H1 (cell line): Measurements from ENCODE around the gene SYT14. TPM values are rescaled to one million over a fixed set of nuclear protein-coding genes. Genes with fewer than 3 reads are reported as not detected.

Experiments used
- CBX5 ChIP-seq: fragments of 300-800, 300-1000 bp; sonication (generic); IDR thresholded peaks from 2 replicates; pipeline ENCODE4 v1.7.1; 2016; ENCODE audit warnings: antibody characterized with exemption, low read length, low read depth
- EZH2 ChIP-seq: fragments of 200-600 bp; sonication (generic); IDR thresholded peaks from 2 replicates; pipeline ENCODE4 v1.7.1; 2012; ENCODE audit warnings: low read depth, mild to moderate bottlenecking, moderate library complexity, low read length, inconsistent platforms; ENCODE audit not compliant: severe bottlenecking
- JUND ChIP-seq: IDR thresholded peaks from 2 replicates; pipeline ENCODE4 v1.6.1; 2011; ENCODE audit warnings: mild to moderate bottlenecking, improper control_type of control experiment, low read length
- KDM5A ChIP-seq: fragments of 200-600 bp; IDR thresholded peaks from 2 replicates; pipeline ENCODE4 v1.7.1; 2012; ENCODE audit warnings: mild to moderate bottlenecking, low read length, inconsistent platforms, mixed read lengths
- RXRA ChIP-seq: IDR thresholded peaks from 2 replicates; pipeline ENCODE4 v1.6.1; 2011; ENCODE audit warnings: low read depth, mild to moderate bottlenecking, low read length, moderate library complexity; ENCODE audit not compliant: insufficient read depth
- SIN3A ChIP-seq, 2 experiments: IDR thresholded peaks in 1 of 2; conservative IDR thresholded peaks in 1 of 2; 2 replicates each; pipeline ENCODE4 v1.6.1; 2011 to 2012; ENCODE audit warnings: low read length in 2 of 2, improper control_type of control experiment in 1 of 2, low read depth in 1 of 2, mild to moderate bottlenecking in 1 of 2
- TCF12 ChIP-seq: IDR thresholded peaks from 2 replicates; pipeline ENCODE4 v1.6.1; 2011; ENCODE audit warnings: low read depth, mild to moderate bottlenecking, low read length
- USF2 ChIP-seq: IDR thresholded peaks from 2 replicates; pipeline ENCODE4 v1.6.1; 2011; ENCODE audit warnings: low read length, improper control_type of control experiment
- polyA plus RNA-seq, 7 experiments: library from polyadenylated mRNA; depleted of rRNA in 3 of 7; stranded (reverse) in 5 of 7; unstranded in 2 of 7; fragments of >200 nt in 5 of 7; fragments of 200-250 nt in 2 of 7; gene quantifications; 1 replicate in 5 of 7; 2 replicates in 1 of 7; 4 replicates in 1 of 7; pipeline versions ENCODE4 v1.2.1 to v1.2.3, GENCODE V29; 2011 to 2013; ENCODE audit warnings: missing spikeins in 2 of 7, mixed read lengths in 2 of 7
- total RNA-seq: library from RNA; stranded (reverse); fragmentation: NEBNext Ultra II Directional; extraction: Animal tissue kit (Norgen Biotek cat#: 25700); gene quantifications from 2 replicates; pipeline ENCODE4 v1.2.1, GENCODE V29; 2021

Gene SYT14
- total and polyA plus RNA-seq, 2 of the 8 experiments (the other 6 are each of a cell fraction or from before 2014, with no cell fraction given), result 2.3 to 18.4 TPM

- no peak for TF ChIP-seq USF2
- TF ChIP-seq CBX5, result no peak
- TF ChIP-seq SIN3A (conservative IDR thresholded peaks at IDR 0.05 in 1 of 2, IDR thresholded peaks at IDR 0.05 in 1 of 2; ENCODE audit: low read depth in 1 of 2, low read length in 2 of 2), result no peak
- TF ChIP-seq KDM5A, result no peak
- no peak for TF ChIP-seq RXRA
- no peak for TF ChIP-seq TCF12
- TF ChIP-seq JUND, result no peak
- TF ChIP-seq EZH2, result no peak
Measured at GRCh38 chr1:210010161-210010560, 72.1 kb downstream of the SYT14 start (continued).
